NCI-H748 (cell line): ENCODE results near the gene MAGEH1.

ENCODE experiments used
- DNase-seq: peaks from one replicate; lab custom pipeline; 2025; ENCODE audit not compliant: unreplicated experiment; lab: John Stamatoyannopoulos, UW

Gene MAGEH1

DNA sequence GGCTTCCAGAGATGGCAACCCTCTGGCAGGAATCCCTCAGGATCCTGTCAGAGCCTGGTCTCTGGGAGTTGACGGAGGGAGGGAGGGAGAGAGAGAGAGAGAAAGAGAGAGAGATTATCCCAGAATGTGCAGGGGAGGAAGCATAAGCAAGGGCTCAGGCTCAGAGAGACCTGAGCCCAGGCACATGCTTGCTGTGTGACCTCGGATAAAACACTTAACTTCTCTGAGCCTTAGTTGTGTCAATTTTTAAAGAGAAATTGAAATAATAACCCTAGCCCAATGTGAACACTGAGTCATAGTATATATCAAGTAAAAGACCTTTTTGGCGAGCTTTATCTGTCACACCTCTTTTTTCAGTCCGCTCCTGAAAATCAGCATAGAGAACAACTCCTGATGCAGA lies 38.2 kb downstream of the MAGEH1 start:
- DNase-seq = no peak

GRCh38 chrX:55490974-55491373 lies 39.0 kb downstream of the MAGEH1 start:
- no peak for DNase-seq
